HCT116 (cell line): ENCODE results near the gene FAM234A. TPM values are rescaled to one million over a fixed set of nuclear protein-coding genes. Genes with fewer than 3 reads are reported as not detected.

Experiments
- ATAC-seq: fragments of 200-7000 bp; cut with Tn5 transposase; 2 replicates; pipeline ENCODE4 v1.9.1; 2020; ENCODE audit warnings: mild to moderate bottlenecking, moderate library complexity
- BruUV-seq: library from RNA; stranded (reverse); fragments of 400-500 nt; replicated peaks from 2 replicates; lab custom pipeline; 2021; lab: Mats Ljungman, UMichigan
- CTCF ChIA-PET: fragments of 300-600 bp; sonication (Branson Sonifier 250); formaldehyde crosslinking; loops from one replicate; lab custom pipeline; 2021; ENCODE audit warnings: antibody characterized with exemption; lab: Charles Lee
- POLR2A ChIA-PET: fragments of 300-600, 350-600 bp; sonication (Branson Sonifier 250); formaldehyde crosslinking; loops from one replicate; lab custom pipeline; 2021; ENCODE audit warnings: antibody characterized with exemption; lab: Charles Lee
- RAD21 ChIA-PET, 2 experiments: fragments of 300-600 bp; sonication (Branson Sonifier 250); formaldehyde crosslinking; loops; one replicate each; lab custom pipeline; 2023; ENCODE audit warnings: low total read pairs in 2 of 2; ENCODE audit not compliant: uncharacterized antibody in 2 of 2, unreplicated experiment in 2 of 2, low non-redundant PET in 1 of 2; lab: Charles Lee
- DNase-seq: peaks from one replicate; pipeline ENCODE4 v3.0.0-alpha.2; 2010; ENCODE audit warnings: low read depth, low spot score
- H2AFZ ChIP-seq: fragments of 200-600 bp; shearing (Covaris generic), sonication (generic); 2 replicates; pipeline ENCODE4 v1.6.1; 2017; ENCODE audit warnings: low read depth, mixed run types, mixed read lengths, antibody characterized with exemption, low read length; ENCODE audit not compliant: poor library complexity, severe bottlenecking
- H3K27ac ChIP-seq: 2 replicates; pipeline ENCODE4 v1.5.1; 2012; ENCODE audit warnings: low read depth, low read length
- H3K27me3 ChIP-seq: fragments of 200-600 bp; sonication (generic); 2 replicates; pipeline ENCODE4 v1.6.1; 2016; ENCODE audit warnings: mixed run types, low read length, mixed read lengths; ENCODE audit not compliant: insufficient read depth
- H3K36me3 ChIP-seq, 2 experiments: fragments of 200-500 bp in 1 of 2; fragments of 200-600 bp in 1 of 2; sonication (Bioruptor generic) in 1 of 2; sonication (generic) in 1 of 2; 2 replicates each; pipeline versions ENCODE4 v1.5.1 to v1.6.1; 2014 to 2016; ENCODE audit warnings: low read length in 2 of 2, inconsistent platforms in 1 of 2, mixed read lengths in 1 of 2, mixed run types in 1 of 2; ENCODE audit not compliant: insufficient read depth in 2 of 2, control insufficient read depth in 1 of 2
- H3K4me1 ChIP-seq, 2 experiments: fragments of 200-600 bp in 1 of 2; sonication (generic) in 1 of 2; 2 replicates each; pipeline versions ENCODE4 v1.5.1 to v1.6.1; 2012 to 2017; ENCODE audit warnings: low read length in 2 of 2, inconsistent platforms in 1 of 2, mild to moderate bottlenecking in 1 of 2, mixed read lengths in 1 of 2, mixed run types in 1 of 2, moderate library complexity in 1 of 2; ENCODE audit not compliant: insufficient read depth in 2 of 2, control insufficient read depth in 1 of 2
- H3K4me2 ChIP-seq: fragments of 200-600 bp; sonication (generic); 2 replicates; pipeline ENCODE4 v1.6.1; 2017; ENCODE audit warnings: mixed run types, low read length, mixed read lengths
- H3K4me3 ChIP-seq, 2 experiments: fragments of 200-600 bp in 1 of 2; sonication (generic) in 1 of 2; replicated peaks in 1 of 2; 2 replicates each; pipeline ENCODE4 v1.5.1; 2011 to 2016; ENCODE audit warnings: low read length in 2 of 2, control low read depth in 1 of 2, low read depth in 1 of 2, mild to moderate bottlenecking in 1 of 2, mixed read lengths in 1 of 2, mixed run types in 1 of 2
- H3K79me2 ChIP-seq: fragments of 200-600 bp; sonication (generic); 2 replicates; pipeline ENCODE4 v1.6.1; 2017; ENCODE audit warnings: mild to moderate bottlenecking, mixed run types, low read length, moderate library complexity, mixed read lengths; ENCODE audit not compliant: insufficient read depth
- H3K9ac ChIP-seq: fragments of 200-600 bp; sonication (generic); 2 replicates; pipeline ENCODE4 v1.6.1; 2016; ENCODE audit warnings: low read length, mixed read lengths
- H3K9me2 ChIP-seq: fragments of 200-600 bp; sonication (generic), shearing (Covaris generic); 2 replicates; pipeline ENCODE4 v1.6.1; 2017; ENCODE audit warnings: mixed run types, mild to moderate bottlenecking, moderate library complexity; ENCODE audit not compliant: insufficient read depth
- H3K9me3 ChIP-seq, 2 experiments: fragments of 200-500 bp in 1 of 2; fragments of 200-600 bp in 1 of 2; sonication (Bioruptor generic) in 1 of 2; sonication (generic) in 1 of 2; 2 replicates each; pipeline ENCODE4 v1.6.1; 2014 to 2017; ENCODE audit warnings: low read length in 2 of 2, mixed read lengths in 2 of 2, inconsistent platforms in 1 of 2, low read depth in 1 of 2, mild to moderate bottlenecking in 1 of 2, mixed run types in 1 of 2, moderate library complexity in 1 of 2; ENCODE audit not compliant: control insufficient read depth in 1 of 2, insufficient read depth in 1 of 2
- H4K20me1 ChIP-seq: fragments of 200-600 bp; sonication (generic), shearing (Covaris generic); 2 replicates; pipeline ENCODE4 v1.6.1; 2017; ENCODE audit warnings: mixed run types, mild to moderate bottlenecking, moderate library complexity; ENCODE audit not compliant: insufficient read depth
- ATF3 ChIP-seq: IDR thresholded peaks from 2 replicates; pipeline ENCODE4 v1.6.1; 2012
- CBX3 ChIP-seq: IDR thresholded peaks from 2 replicates; pipeline ENCODE4 v1.6.1; 2012; ENCODE audit warnings: low read depth
- CEBPB ChIP-seq: IDR thresholded peaks from 2 replicates; pipeline ENCODE4 v1.6.1; 2012; ENCODE audit warnings: low read depth
- CTCF ChIP-seq, 3 experiments: fragments of 200-600 bp in 1 of 3; sonication (generic) in 1 of 3; IDR thresholded peaks in 2 of 3; conservative IDR thresholded peaks in 1 of 3; 2 replicates each; pipeline ENCODE4 v1.5.1; 2012 to 2017; ENCODE audit warnings: low read depth in 2 of 3, low read length in 2 of 3, antibody characterized with exemption in 1 of 3, borderline replicate concordance in 1 of 3, control low read depth in 1 of 3, mild to moderate bottlenecking in 1 of 3, mixed read lengths in 1 of 3, mixed run types in 1 of 3, moderate library complexity in 1 of 3; ENCODE audit not compliant: insufficient read depth in 1 of 3
- EZH2 ChIP-seq: fragments of 200-600 bp; sonication (generic); IDR thresholded peaks from 2 replicates; pipeline ENCODE4 v1.6.1; 2017; ENCODE audit warnings: antibody characterized with exemption, mixed run types
- EZH2phosphoT487 ChIP-seq: fragments of 200-600 bp; IDR thresholded peaks from 2 replicates; pipeline ENCODE4 v1.6.1; 2018; ENCODE audit warnings: antibody characterized with exemption, borderline replicate concordance
- FOSL1 ChIP-seq: IDR thresholded peaks from 2 replicates; pipeline ENCODE4 v1.6.1; 2012; ENCODE audit warnings: low read depth
- JUND ChIP-seq: IDR thresholded peaks from 2 replicates; pipeline ENCODE4 v1.6.1; 2012
- POLR2A ChIP-seq: IDR thresholded peaks from 2 replicates; pipeline ENCODE4 v1.7.0; 2011; ENCODE audit warnings: borderline replicate concordance; ENCODE audit not compliant: insufficient read depth, insufficient read length; ENCODE audit errors: extremely low read depth
- POLR2AphosphoS5 ChIP-seq: IDR thresholded peaks from 2 replicates; pipeline ENCODE4 v1.6.1; 2011; ENCODE audit warnings: mild to moderate bottlenecking, low read depth, low read length, moderate library complexity
- RAD21 ChIP-seq: IDR thresholded peaks from 2 replicates; pipeline ENCODE4 v1.6.1; 2012; ENCODE audit warnings: low read depth, mild to moderate bottlenecking
- REST ChIP-seq: IDR thresholded peaks from 2 replicates; pipeline ENCODE4 v1.6.1; 2012; ENCODE audit warnings: low read depth
- SIN3A ChIP-seq: IDR thresholded peaks from 2 replicates; pipeline ENCODE4 v1.6.1; 2012; ENCODE audit warnings: low read depth
- SP1 ChIP-seq: IDR thresholded peaks from 2 replicates; pipeline ENCODE4 v1.6.1; 2012; ENCODE audit warnings: low read depth
- YY1 ChIP-seq: IDR thresholded peaks from 2 replicates; pipeline ENCODE4 v1.6.1; 2011; ENCODE audit warnings: low read length, low read depth, moderate library complexity, mild to moderate bottlenecking; ENCODE audit not compliant: insufficient replicate concordance; ENCODE audit errors: extremely low read depth
- ZFX ChIP-seq: fragments of 450-650 bp; IDR thresholded peaks from 2 replicates; pipeline ENCODE4 v1.6.1; 2017
- intact Hi-C: fragments of 100-400 bp; cut with micrococcal nuclease; formaldehyde crosslinking; loops from 2 replicates; pipeline ENCODE4 v1.10.0; 2022
- total RNA-seq: library from RNA; stranded (reverse); gene quantifications from one replicate; pipeline ENCODE4 v1.2.1, GENCODE V29; 2021; ENCODE audit not compliant: unreplicated experiment

Gene FAM234A
- total RNA-seq, 1 experiment from 2014 or later = 36.4 TPM

GRCh38 chr16:290681-291405 is 56.2 kb downstream of the FAM234A start:
- intact Hi-C loops = no loop called here
- Histone ChIP-seq H3K27me3 (no peaks in the 10 kb centered on the region), H2AFZ (no peak overlapping the region), H3K4me1 (no peaks in the 10 kb centered on the region), H3K79me2 (no peaks in the 10 kb centered on the region), H3K4me2 (no peak overlapping the region), H3K4me3 (no peak overlapping the region), H3K36me3 (no peaks in the 10 kb centered on the region), H3K9ac (no peak overlapping the region), H3K9me2 (no peaks in the 10 kb centered on the region), H4K20me1 (no peaks in the 10 kb centered on the region), H3K9me3 (no peaks in the 10 kb centered on the region), H3K27ac (no peak overlapping the region)
- POLR2A ChIA-PET = no interaction called here
- CTCF ChIA-PET = no interaction called here
- DNase-seq = no peak
- ATAC-seq = no peak
- TF ChIP-seq YY1 (no peak), CEBPB (no peak), EZH2 (no peak), CBX3 (no peak), REST (no peak), RAD21 (no peak), SIN3A (no peak), POLR2AphosphoS5 (no peak), EZH2phosphoT487 (no peak), SP1 (no peak), ZFX (no peak), CTCF (IDR thresholded peaks at IDR 0.05 in 2 of 3, conservative IDR thresholded peaks at IDR 0.05 in 1 of 3; ENCODE audit: borderline replicate concordance in 1 of 3, insufficient read depth in 1 of 3, low read depth in 2 of 3, low read length in 2 of 3) (no peak), POLR2A (no peak), JUND (no peak), FOSL1 (no peak), ATF3 (no peak)
- BruUV-seq = no TSS peak
- RAD21 ChIA-PET = no interaction called here
